ENCODE results near the gene OTUD1. TPM values are rescaled to one million over a fixed set of nuclear protein-coding genes. Genes with fewer than 3 reads are reported as not detected.

The OTUD1 gene
- total RNA-seq, 1 donor from 2014 or later, result 6.3 TPM

DNA sequence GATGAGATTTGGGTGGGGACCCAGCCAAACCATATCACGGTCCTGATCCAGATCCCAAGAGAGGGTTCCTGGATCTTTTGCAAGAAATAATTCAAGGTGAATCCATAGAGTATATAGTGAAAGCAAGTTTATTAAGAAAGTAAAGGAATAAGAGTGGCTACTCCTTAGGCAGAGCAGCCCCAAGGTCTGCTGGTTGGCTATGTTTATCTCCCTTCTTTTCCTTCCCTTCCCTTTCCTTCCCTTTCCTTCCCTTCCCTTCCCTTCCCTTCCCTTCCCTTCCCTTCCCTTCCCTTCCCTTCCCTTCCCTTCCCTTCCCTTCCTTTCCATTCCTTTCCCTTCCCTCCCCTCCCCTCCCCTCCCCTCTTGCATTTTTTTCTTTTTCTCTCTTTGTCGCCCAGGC is 35.2 kb downstream of the OTUD1 start:
- no peaks in the 10 kb centered on the region for H3K36me3 ChIP-seq (ENCODE audit: insufficient read depth, low read length)
- Mint-ChIP-seq H3K36me3 (ENCODE audit: low read depth, unreplicated experiment) (no peaks in the 10 kb centered on the region), H3K4me3 (ENCODE audit: unreplicated experiment) (no peak overlapping the region), H3K4me1 (ENCODE audit: low read depth, unreplicated experiment) (no peaks in the 10 kb centered on the region), H3K27me3 (ENCODE audit: low read depth, unreplicated experiment) (peaks cover 9% of the 10 kb centered on the region), H3K27ac (ENCODE audit: unreplicated experiment) (no peak overlapping the region), H3K9me3 (ENCODE audit: unreplicated experiment) (no peaks in the 10 kb centered on the region)
- no peaks in the 10 kb centered on the region for H3K4me1 ChIP-seq (ENCODE audit: insufficient read depth, low read length)
- H3K9me3 ChIP-seq (ENCODE audit: insufficient read depth, low read depth, low read length), result no peaks in the 10 kb centered on the region
- no peak overlapping the region for H3K4me3 ChIP-seq (ENCODE audit: insufficient read depth, low read depth, low read length)
- H3K79me2 ChIP-seq (ENCODE audit: insufficient read depth, low read length), result no peaks in the 10 kb centered on the region
- DNase-seq (ENCODE audit: low read depth), result no peak
- FAIRE-seq, result no peak
- no peak for TF ChIP-seq EZH2 (IDR thresholded peaks at IDR 0.05; ENCODE audit: insufficient read depth, low read length)
- TF ChIP-seq, protein P1, sequence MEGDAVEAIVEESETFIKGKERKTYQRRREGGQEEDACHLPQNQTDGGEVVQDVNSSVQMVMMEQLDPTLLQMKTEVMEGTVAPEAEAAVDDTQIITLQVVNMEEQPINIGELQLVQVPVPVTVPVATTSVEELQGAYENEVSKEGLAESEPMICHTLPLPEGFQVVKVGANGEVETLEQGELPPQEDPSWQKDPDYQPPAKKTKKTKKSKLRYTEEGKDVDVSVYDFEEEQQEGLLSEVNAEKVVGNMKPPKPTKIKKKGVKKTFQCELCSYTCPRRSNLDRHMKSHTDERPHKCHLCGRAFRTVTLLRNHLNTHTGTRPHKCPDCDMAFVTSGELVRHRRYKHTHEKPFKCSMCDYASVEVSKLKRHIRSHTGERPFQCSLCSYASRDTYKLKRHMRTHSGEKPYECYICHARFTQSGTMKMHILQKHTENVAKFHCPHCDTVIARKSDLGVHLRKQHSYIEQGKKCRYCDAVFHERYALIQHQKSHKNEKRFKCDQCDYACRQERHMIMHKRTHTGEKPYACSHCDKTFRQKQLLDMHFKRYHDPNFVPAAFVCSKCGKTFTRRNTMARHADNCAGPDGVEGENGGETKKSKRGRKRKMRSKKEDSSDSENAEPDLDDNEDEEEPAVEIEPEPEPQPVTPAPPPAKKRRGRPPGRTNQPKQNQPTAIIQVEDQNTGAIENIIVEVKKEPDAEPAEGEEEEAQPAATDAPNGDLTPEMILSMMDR (IDR thresholded peaks at IDR 0.05; ENCODE audit: insufficient read depth, low read depth, low read length), result no peak
- no peak overlapping the region for H3K4me2 ChIP-seq (ENCODE audit: low read length)
- H4K20me1 ChIP-seq (ENCODE audit: insufficient read depth, low read length), result no peaks in the 10 kb centered on the region
- H3K9ac ChIP-seq (ENCODE audit: low read length), result no peak overlapping the region
- no peaks in the 10 kb centered on the region for H3K27me3 ChIP-seq (ENCODE audit: insufficient read depth, low read length)
- no peak overlapping the region for H2AFZ ChIP-seq (ENCODE audit: low read depth, low read length)
- H3K27ac ChIP-seq (ENCODE audit: low read depth, low read length), result no peak overlapping the region

DNA sequence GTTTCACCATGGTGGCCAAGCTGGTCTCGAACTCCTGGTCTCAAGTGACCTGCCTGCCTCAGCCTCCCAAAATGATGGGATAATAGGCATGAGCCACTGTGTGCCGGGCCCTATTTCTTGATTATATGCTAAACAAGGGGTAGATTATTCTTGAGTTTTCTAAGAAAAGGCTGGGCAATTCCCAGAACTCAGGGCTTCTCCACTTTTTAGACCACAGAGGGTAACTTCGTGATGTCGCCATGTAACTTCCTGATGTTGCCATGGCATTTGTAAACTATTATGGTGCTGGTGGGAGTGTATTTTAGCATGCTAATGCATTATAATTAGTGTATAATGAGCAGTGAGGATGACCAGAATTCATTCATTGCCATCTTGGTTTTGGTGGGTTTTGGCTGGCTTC is 35.8 kb downstream of the OTUD1 start:
- Histone ChIP-seq H3K36me3 (ENCODE audit: insufficient read depth, low read length) (no peaks in the 10 kb centered on the region), H3K27me3 (ENCODE audit: insufficient read depth, low read length) (no peaks in the 10 kb centered on the region), H2AFZ (ENCODE audit: low read depth, low read length) (no peak overlapping the region), H3K9me3 (ENCODE audit: insufficient read depth, low read depth, low read length) (no peaks in the 10 kb centered on the region), H3K4me2 (ENCODE audit: low read length) (no peak overlapping the region), H3K4me3 (ENCODE audit: insufficient read depth, low read depth, low read length) (no peak overlapping the region), H4K20me1 (ENCODE audit: insufficient read depth, low read length) (no peaks in the 10 kb centered on the region), H3K9ac (ENCODE audit: low read length) (no peak overlapping the region), H3K27ac (ENCODE audit: low read depth, low read length) (no peak overlapping the region), H3K79me2 (ENCODE audit: insufficient read depth, low read length) (no peaks in the 10 kb centered on the region), H3K4me1 (ENCODE audit: insufficient read depth, low read length) (no peaks in the 10 kb centered on the region)
- H3K36me3 Mint-ChIP-seq (ENCODE audit: low read depth, unreplicated experiment), result no peaks in the 10 kb centered on the region
- no peaks in the 10 kb centered on the region for H3K4me1 Mint-ChIP-seq (ENCODE audit: low read depth, unreplicated experiment)
- TF ChIP-seq EZH2 (IDR thresholded peaks at IDR 0.05; ENCODE audit: insufficient read depth, low read length), result no peak
- TF ChIP-seq, protein P1 (IDR thresholded peaks at IDR 0.05; ENCODE audit: insufficient read depth, low read depth, low read length), result no peak
- DNase-seq (ENCODE audit: low read depth), result no peak
- no peak overlapping the region for H3K27ac Mint-ChIP-seq (ENCODE audit: unreplicated experiment)
- no peaks in the 10 kb centered on the region for H3K9me3 Mint-ChIP-seq (ENCODE audit: unreplicated experiment)
- H3K4me3 Mint-ChIP-seq (ENCODE audit: unreplicated experiment), result no peak overlapping the region
- FAIRE-seq, result no peak
- peaks cover 7% of the 10 kb centered on the region for H3K27me3 Mint-ChIP-seq (ENCODE audit: low read depth, unreplicated experiment)

DNA sequence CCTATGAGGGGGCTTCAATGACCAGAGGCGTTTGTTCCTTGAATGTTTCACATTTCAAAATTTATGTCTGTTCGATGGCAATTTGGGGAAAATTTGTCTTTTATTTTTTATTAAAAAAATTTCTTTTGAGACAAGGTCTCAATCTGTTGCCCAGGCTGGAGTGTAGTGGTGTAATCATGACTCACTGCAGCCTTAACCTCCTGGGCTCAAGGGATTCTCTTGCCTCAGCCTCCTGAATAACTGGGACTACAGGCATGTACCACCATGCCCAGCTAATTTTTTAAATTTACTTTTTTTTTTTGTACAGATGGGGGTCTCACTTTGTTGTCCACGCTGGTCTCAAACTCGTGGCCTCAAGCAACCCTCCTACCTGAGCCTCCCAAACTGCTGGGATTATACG is 39.7 kb downstream of the OTUD1 start:
- Histone ChIP-seq H3K27me3 (ENCODE audit: insufficient read depth, low read length) (no peaks in the 10 kb centered on the region), H3K79me2 (ENCODE audit: insufficient read depth, low read length) (no peaks in the 10 kb centered on the region), H3K27ac (ENCODE audit: low read depth, low read length) (no peak overlapping the region), H3K9me3 (ENCODE audit: insufficient read depth, low read depth, low read length) (no peaks in the 10 kb centered on the region), H3K4me2 (ENCODE audit: low read length) (no peak overlapping the region), H2AFZ (ENCODE audit: low read depth, low read length) (no peak overlapping the region), H4K20me1 (ENCODE audit: insufficient read depth, low read length) (no peaks in the 10 kb centered on the region), H3K4me1 (ENCODE audit: insufficient read depth, low read length) (no peaks in the 10 kb centered on the region), H3K36me3 (ENCODE audit: insufficient read depth, low read length) (no peaks in the 10 kb centered on the region), H3K4me3 (ENCODE audit: insufficient read depth, low read depth, low read length) (no peak overlapping the region), H3K9ac (ENCODE audit: low read length) (no peak overlapping the region)
- no peak overlapping the region for H3K27ac Mint-ChIP-seq (ENCODE audit: unreplicated experiment)
- no peak for DNase-seq (ENCODE audit: low read depth)
- no peaks in the 10 kb centered on the region for H3K9me3 Mint-ChIP-seq (ENCODE audit: unreplicated experiment)
- no peak for FAIRE-seq
- no peaks in the 10 kb centered on the region for H3K4me1 Mint-ChIP-seq (ENCODE audit: low read depth, unreplicated experiment)
- no peaks in the 10 kb centered on the region for H3K36me3 Mint-ChIP-seq (ENCODE audit: low read depth, unreplicated experiment)
- H3K4me3 Mint-ChIP-seq (ENCODE audit: unreplicated experiment), result no peak overlapping the region
- H3K27me3 Mint-ChIP-seq (ENCODE audit: low read depth, unreplicated experiment), result peaks cover 2% of the 10 kb centered on the region
- TF ChIP-seq, protein P1 (IDR thresholded peaks at IDR 0.05; ENCODE audit: insufficient read depth, low read depth, low read length), result no peak
- TF ChIP-seq EZH2 (IDR thresholded peaks at IDR 0.05; ENCODE audit: insufficient read depth, low read length), result no peak
